ENCODE results near the gene NMUR1.

NMUR1 gene

DNA sequence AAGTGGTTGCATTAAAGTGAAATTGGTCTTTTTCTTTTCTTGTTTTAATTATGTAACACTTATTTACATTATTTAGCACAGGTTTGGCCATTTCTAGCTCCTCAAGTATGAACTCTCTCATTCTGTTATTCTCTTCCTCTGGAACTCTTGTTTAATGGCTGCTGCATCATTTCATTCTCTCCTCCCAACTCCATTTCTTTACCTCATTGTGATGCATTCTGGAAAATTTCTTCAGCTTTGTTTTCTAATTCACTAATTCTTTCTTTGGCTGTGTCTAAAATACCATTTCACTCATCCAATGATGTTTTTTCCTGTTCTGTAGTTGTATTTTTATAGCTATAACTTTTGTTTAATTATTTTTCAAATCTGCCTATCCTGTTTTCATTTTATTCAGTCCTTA lies 22.5 kb upstream of the NMUR1 start:
- no peak for DNase-seq

DNA sequence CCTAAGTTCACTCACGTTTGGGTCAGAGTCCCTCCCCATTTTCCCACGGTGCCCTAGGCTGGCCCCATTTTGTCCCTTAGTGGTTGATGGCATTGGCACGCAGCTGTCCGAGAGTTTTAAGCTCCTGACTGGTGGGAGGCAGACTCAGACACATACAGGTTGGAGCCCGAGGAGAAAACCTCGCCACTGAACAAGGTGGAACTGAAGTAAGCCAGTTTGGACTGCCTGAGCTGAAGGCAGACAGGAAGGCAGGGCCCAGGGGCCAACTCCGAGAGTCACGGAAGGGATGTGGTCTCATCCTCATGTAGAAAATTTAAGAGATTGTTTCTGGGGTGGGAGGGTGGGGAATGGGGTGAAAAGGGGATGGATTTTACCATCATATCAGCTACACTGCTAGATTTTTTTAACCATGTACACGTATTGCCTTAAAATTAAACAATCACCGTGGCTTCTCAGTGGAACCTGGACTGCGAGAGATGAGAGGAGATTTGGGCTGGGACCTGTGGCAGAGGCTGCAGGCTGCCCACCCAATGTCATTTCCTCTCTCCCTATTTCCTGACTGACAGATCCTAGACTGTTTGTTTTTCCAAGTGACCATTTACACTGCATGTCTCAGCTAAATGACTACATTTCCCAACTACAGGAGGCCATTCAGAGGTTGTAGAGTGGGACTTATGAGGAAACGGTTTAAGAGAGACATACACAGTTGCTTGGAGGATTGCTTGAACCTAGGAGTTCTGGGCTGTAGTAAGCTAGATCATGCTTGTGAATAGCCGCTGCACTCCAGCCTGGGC lies 19.4 kb upstream of the NMUR1 start:
- DNase-seq = no peak

DNA sequence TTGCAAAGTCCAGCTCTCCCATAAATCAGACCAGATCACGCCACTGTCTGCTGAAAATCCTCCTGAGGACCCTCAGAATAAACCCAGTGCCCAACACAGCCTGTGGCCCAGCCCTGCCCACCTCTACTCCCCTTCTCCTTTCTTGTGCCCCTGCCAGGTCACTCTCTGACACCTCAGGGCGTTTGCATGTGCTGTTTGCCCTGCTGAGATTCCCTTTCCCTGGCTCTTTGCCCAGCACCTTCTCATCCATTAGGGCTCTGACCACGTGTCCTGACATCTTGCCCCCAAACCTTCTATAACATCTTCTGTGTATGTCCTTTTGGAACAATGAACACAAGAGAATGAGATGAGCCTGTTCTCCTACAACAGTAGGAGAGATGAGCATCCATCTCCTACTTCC lies 18.5 kb upstream of the NMUR1 start:
- no peak for DNase-seq

DNA sequence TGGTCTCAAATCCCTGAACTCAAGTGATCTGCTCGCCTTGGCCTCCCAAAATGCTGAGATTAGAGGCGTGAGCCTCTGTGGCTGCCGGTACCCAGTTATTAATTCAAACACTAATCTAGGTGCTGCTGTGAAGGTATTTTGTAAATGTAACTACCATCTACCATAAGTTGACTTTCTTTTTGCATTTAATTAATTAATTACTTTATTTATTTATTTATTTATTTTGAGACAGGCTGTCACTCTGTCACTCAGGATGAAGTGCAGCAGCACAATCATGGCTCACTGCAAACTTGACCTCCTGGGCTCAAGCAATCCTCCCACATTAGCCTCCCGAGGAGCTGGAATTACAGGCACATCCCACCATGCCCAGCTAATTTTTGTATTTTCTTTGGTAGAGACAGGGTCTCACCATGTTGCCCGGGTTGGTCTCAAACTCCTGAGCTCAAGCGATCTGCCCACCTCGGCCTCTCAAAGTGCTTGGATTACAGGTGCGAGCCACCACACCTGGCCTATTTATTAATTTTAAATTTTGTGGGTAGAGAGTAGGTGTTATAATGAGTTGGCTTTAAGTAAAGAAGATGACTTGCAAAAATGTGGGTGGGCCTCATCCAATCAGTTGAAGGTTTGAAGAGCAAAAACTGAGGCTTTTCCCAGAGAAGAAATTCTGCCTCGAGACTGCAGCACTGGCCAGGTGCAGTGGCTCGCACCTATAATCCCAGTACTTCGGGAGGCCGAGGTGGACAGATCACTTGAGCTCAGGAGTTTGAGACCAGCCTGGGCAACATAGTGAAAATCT lies 17.3 kb upstream of the NMUR1 start:
- DNase-seq = no peak

DNA sequence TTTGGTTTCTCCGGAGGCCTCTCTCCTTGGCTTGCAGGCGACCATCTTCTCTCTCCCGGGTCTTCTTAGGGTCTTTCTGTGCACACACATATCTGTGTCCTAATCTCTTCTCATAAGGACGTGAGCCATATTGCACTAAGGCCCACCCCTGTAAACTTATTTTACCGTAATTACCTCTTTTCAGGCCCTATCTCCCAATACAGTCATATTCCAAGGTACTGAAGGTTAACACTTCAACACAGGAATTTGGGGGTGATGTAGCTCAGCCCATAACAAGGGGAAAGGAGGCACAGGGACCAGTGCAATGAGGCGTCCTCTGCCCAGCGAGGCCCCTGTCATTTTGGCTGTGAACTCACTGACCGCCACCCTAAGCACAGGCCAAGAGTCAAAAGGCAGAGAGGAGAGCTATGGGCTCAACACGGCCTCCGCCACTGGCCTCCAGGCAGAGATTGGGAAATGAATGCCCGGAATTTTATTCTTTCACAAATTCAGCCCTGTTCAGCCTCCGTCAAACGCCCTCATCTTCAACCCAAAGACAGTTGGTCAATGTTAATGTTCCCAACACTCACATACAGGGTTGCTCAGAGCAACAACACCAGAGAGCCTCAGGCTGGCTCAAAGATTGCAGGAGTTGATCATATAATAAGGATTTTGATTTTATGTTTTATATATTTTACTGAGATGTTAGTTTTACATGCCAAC lies 15.9 kb upstream of the NMUR1 start:
- no peak for DNase-seq

GRCh38 chr2:231545105-231545902 lies 15.1 kb upstream of the NMUR1 start:
- no peak for DNase-seq

- no peak for DNase-seq
Observed at GRCh38 chr2:231542136-231542535, 11.9 kb upstream of the NMUR1 start.

DNA sequence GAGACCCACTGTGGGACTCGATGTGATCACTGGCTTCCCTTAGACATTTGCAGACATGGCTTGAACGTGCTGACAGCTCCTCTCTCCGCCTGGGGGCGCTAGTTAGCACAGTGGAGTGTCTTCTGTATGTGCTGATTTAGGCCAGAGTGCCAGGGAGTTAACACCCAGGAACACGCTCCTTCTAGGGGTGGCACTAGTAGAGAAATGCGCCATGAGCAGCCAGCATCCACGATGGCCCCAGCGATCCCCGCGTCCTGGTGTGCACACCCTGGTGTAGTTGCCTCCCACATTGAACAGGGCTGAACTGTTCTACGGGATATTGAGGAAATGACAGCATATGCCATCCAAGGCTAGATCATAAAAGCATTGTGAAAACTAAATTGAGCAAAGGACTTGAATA lies 11.4 kb upstream of the NMUR1 start:
- DNase-seq = no peak

- DNase-seq = no peak
Observed at GRCh38 chr2:231539991-231540390, 9.7 kb upstream of the NMUR1 start.

DNA sequence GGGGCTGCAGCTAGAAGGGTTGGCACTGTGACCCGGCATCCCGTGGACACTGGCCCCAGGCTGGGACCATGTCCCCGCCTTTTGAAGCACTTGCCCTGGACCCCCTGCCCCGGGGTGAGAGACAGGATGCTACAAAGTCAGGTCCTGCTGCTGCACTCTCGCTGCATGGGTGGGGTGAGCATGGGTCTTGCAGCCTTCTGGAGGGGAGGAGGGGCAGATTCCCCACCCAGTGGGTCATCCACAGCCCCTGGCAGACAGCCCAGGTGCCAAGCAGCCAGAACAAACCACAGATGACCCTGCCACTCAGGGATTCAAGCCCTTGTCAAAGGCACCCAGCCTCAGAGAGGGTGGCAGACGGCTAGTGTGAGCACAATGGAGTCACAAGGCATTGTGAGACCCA lies 5.7 kb upstream of the NMUR1 start:
- no peak for DNase-seq

GRCh38 chr2:231533777-231534125 lies 3.5 kb upstream of the NMUR1 start:
- no peak for DNase-seq

DNA sequence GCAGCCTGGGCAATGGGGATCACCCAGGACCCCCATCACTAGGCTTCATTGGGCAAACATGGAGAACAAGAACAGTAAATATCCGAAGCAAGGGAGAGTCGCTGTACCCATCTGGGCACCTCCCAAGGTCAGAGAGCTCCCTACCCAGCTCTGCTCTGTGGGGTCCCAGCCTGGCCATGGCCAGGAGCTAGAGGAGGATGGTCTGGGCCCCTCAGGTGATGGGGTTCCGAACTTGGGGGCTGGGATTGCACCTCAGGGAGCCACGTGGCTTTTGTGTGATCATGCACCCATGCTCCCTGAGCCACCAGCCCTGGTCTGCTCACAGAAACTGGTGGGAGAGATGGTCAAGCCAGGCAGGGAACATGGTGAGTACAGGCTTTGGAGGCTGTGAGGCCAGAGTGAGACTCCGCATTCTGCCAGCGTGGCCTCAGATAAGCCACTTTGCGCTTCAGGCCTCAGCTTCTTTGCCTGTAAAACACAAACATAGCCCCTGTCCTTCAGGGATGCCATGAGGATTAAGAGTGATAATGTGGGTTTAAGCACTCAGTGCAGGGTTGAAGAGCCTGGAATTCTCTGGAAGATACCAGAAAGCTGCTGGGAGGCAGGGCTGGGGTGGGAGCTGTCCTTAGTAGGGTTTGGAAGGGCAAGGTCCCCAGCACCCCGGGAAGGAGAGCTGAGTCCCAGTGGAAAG lies 3.0 kb upstream of the NMUR1 start:
- DNase-seq = no peak

DNA sequence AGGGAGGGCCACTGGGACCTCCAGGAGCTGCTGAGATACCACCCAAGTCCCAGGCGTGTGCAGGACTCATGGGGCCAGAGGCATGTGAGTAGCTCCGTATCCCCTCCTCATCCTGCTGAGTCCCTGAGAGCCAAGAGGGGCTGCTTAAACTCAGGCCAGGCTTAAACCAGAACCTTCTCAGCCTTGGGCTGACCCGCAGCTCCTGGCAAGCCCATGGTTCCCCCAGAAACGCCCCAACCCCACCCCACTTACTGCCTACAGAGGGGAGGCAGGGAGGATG lies 2.5 kb upstream of the NMUR1 start:
- no peak for DNase-seq

DNA sequence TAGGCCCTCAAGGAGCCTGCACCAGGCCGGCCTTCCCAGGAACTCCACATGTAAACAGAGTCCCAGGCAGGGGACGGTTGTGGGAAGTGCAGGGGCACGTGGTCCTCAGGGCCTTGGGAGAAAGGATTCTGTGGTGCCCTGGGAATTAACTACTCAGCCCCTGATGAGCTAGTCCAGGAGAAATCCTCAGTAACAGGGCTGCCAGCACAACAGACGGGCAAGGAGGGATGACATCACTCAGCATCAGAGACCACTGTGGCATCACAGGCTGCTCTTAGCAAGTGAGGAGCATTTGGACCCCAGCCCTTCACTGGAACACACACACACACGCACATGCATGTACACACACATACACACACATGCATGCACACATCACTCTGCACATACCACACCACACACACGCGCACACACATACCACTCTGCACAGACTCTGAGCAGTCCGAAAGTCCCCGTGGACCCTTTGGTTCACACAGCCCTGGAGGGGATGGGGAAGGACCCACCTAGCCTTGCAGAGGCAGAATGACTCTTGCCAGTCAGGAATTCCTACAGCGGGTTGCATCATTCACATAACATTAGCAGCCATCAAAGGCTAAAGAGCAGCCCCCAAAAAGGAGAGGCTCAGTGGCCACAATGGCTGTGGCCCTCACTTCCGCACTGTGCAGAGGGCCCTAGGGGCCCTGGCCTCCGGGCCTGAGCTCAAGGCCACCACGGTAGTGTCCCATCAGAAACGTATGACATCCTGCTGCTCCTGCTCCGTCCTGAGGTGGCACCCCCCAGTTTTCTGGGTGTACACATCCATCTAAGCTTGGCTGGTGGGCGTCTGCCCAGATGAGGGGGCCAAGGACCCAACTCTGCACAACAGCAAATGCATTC lies 1.9 kb upstream of the NMUR1 start:
- no peak for DNase-seq

DNA sequence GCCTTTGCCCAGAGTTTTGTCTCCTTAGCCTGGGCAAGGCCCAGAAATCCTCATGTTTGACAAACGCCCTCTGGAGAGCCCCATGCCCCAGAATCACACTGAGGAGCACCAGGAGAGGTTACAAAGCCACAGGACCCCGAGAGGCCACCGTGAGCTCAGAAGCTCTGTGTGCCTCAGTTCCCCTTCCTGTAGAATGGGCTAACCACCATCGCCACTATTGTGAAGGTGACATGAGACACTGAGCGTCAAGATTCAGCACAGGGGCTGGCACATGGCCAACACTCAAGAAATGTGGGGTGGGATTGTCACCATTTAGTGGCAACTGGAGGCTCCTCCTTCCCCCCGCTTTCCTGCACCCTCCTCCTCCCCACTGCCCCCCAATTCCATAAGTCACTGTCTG lies 1.2 kb upstream of the NMUR1 start:
- DNase-seq = no peak

DNA sequence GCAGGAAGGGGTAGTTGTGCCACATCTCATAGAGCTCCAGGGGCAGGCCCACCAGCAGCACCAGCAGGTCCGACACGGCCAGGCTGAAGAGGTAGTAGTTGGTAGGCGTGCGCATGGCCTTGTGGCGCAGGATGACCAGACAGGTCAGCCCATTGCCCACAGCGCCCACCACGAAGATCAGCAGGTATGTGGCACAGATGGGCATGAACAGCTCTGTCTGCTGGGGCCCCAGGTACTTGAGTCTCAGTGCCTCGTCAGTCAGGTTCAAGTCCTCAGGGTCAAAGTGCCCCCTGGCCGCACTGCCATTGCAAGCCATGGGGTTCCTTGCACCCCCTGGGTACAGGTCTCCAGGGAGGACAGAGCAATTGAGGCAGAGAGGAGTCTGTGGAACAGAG lies 1.6 kb downstream of the NMUR1 start:
- no peak for DNase-seq

DNA sequence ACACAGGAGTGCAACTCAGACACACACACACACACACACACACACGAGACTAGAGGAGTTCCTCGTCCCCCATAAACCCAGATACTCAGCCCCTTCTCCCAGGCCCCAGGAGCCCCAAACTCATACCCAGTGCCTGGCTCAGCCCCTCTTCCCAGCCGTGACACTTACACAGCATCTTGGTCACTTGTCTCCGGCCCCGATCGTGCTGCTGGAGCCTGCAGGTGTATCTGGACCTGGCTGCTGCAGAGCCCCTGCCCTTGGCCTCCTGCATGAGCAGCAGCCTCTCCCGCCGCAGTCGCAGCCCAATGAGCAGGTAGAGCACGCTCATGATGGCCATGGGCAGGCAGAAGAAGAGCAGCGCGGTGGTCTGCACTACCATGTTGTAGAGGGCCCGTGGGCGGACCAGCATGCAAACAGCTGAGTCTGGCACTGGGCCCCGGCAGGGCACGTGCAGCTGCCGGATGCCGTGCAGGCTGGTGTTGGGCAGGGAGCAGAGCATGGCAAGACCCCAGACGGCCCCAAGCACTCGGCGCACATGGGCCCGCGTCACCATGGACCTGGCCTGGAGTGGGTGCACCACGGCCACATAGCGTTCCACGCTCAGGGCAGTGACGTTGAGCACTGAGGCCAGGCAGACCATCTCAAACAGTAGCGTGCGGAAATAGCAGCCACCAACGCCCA lies 2.1 kb downstream of the NMUR1 start:
- DNase-seq = no peak

DNA sequence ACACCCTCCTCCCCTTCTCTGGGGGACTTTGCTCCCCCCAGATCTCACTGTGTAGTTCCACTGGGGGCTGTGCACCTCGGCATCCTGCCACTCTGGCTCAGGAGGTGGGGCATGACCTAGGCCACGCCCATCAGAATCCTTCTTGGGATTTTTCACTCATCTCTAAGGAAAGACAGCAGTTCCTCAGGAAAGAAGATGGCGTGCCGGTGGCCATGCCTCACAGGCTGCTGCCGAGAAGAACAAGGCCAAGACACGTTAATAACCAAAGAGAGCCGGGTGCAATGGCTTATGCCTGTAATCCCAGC lies 3.2 kb downstream of the NMUR1 start:
- no peak for DNase-seq

GRCh38 chr2:231526341-231527090 lies 3.7 kb downstream of the NMUR1 start:
- no peak for DNase-seq

All from activated CD4-positive, alpha-beta T cell treated with anti-CD3 and anti-CD28 coated beads for 1 hour (primary cell).